H9 (cell line): Measurements from ENCODE around the gene ABCA3. TPM values are rescaled to one million over a fixed set of nuclear protein-coding genes. Genes with fewer than 3 reads are reported as not detected.
A peak's percentile ranks its signal among the peaks of the same experiment; 100 is the strongest.

Source experiments
- DNase-seq: peaks from one replicate; pipeline ENCODE4 v3.0.0-alpha.2; 2017
- H2AFZ ChIP-seq: one replicate; pipeline ENCODE4 v1.6.1; 2013; ENCODE audit warnings: mild to moderate bottlenecking, low read length, control low read depth, moderate library complexity
- H2AK5ac ChIP-seq: 2 replicates; pipeline ENCODE4 v1.6.1; 2013; ENCODE audit warnings: low read length, control low read depth, mixed read lengths; ENCODE audit not compliant: insufficient read length
- H2BK120ac ChIP-seq: one replicate; pipeline ENCODE4 v1.6.1; 2013; ENCODE audit warnings: low read depth, mild to moderate bottlenecking, low read length, control low read depth, inconsistent platforms; ENCODE audit not compliant: poor library complexity, severe bottlenecking
- H2BK12ac ChIP-seq: 2 replicates; pipeline ENCODE4 v1.6.1; 2013; ENCODE audit warnings: low read length, control low read depth, mixed read lengths, low read depth; ENCODE audit not compliant: insufficient read length
- H2BK15ac ChIP-seq: 2 replicates; pipeline ENCODE4 v1.6.1; 2013; ENCODE audit warnings: low read depth, low read length, control low read depth
- H2BK20ac ChIP-seq: one replicate; pipeline ENCODE4 v1.6.1; 2013; ENCODE audit warnings: low read depth, mild to moderate bottlenecking, low read length, control low read depth, inconsistent platforms; ENCODE audit not compliant: poor library complexity, severe bottlenecking
- H2BK5ac ChIP-seq: 2 replicates; pipeline ENCODE4 v1.6.1; 2013; ENCODE audit warnings: low read length, control low read depth, mixed read lengths; ENCODE audit not compliant: insufficient read length
- H3K14ac ChIP-seq: 2 replicates; pipeline ENCODE4 v1.6.1; 2013; ENCODE audit warnings: low read length, control low read depth; ENCODE audit not compliant: insufficient read depth
- H3K18ac ChIP-seq: 2 replicates; pipeline ENCODE4 v1.6.1; 2013; ENCODE audit warnings: low read depth, mild to moderate bottlenecking, mixed read lengths, low read length, control low read depth; ENCODE audit not compliant: insufficient read length
- H3K23ac ChIP-seq: 2 replicates; pipeline ENCODE4 v1.6.1; 2013; ENCODE audit warnings: low read length, control low read depth, mixed read lengths, low read depth; ENCODE audit not compliant: insufficient read length
- H3K23me2 ChIP-seq: 2 replicates; pipeline ENCODE4 v1.6.1; 2013; ENCODE audit warnings: low read depth, mild to moderate bottlenecking, mixed read lengths, low read length, control low read depth; ENCODE audit not compliant: insufficient read length, poor library complexity, severe bottlenecking
- H3K27ac ChIP-seq: 2 replicates; pipeline ENCODE4 v1.5.1; 2013; ENCODE audit warnings: low read length, control low read depth, mixed read lengths, low read depth; ENCODE audit not compliant: insufficient read length
- H3K27me3 ChIP-seq: 2 replicates; pipeline ENCODE4 v1.6.1; 2013; ENCODE audit warnings: low read length, control low read depth, inconsistent platforms; ENCODE audit not compliant: insufficient read depth
- H3K4ac ChIP-seq: 2 replicates; pipeline ENCODE4 v1.6.1; 2013; ENCODE audit warnings: low read depth, mild to moderate bottlenecking, control low read depth, inconsistent platforms, low read length, moderate library complexity
- H3K4me1 ChIP-seq: 2 replicates; pipeline ENCODE4 v1.6.1; 2013; ENCODE audit warnings: low read length, control low read depth, inconsistent platforms; ENCODE audit not compliant: insufficient read depth
- H3K4me2 ChIP-seq: 2 replicates; pipeline ENCODE4 v1.6.1; 2013; ENCODE audit warnings: low read length, control low read depth, mixed read lengths; ENCODE audit not compliant: insufficient read length, insufficient read depth
- H3K56ac ChIP-seq: 2 replicates; pipeline ENCODE4 v1.6.1; 2013; ENCODE audit warnings: low read depth, mild to moderate bottlenecking, mixed read lengths, low read length, control low read depth; ENCODE audit not compliant: insufficient read length
- H3K79me1 ChIP-seq: 2 replicates; pipeline ENCODE4 v1.6.1; 2013; ENCODE audit warnings: low read depth, mild to moderate bottlenecking, moderate library complexity, low read length, control low read depth, inconsistent platforms; ENCODE audit not compliant: insufficient read depth, poor library complexity, severe bottlenecking
- H3K79me2 ChIP-seq: 2 replicates; pipeline ENCODE4 v1.6.1; 2013; ENCODE audit warnings: low read length, control low read depth, inconsistent platforms; ENCODE audit not compliant: insufficient read depth
- H3K9ac ChIP-seq: 2 replicates; pipeline ENCODE4 v1.6.1; 2013; ENCODE audit warnings: low read length, control low read depth, mixed read lengths; ENCODE audit not compliant: insufficient read length; ENCODE audit errors: extremely low read depth
- H3K9me3 ChIP-seq: one replicate; pipeline ENCODE4 v1.6.1; 2013; ENCODE audit warnings: low read depth, low read length, inconsistent platforms; ENCODE audit not compliant: control insufficient read depth
- H3T11ph ChIP-seq: one replicate; pipeline ENCODE4 v1.6.1; 2013; ENCODE audit warnings: mild to moderate bottlenecking, low read length, control low read depth, inconsistent platforms
- H4K20me1 ChIP-seq: one replicate; pipeline ENCODE4 v1.6.1; 2013; ENCODE audit not compliant: control insufficient read depth, insufficient read length, insufficient read depth
- H4K5ac ChIP-seq: 2 replicates; pipeline ENCODE4 v1.6.1; 2013; ENCODE audit warnings: low read depth, mild to moderate bottlenecking, mixed read lengths, low read length, control low read depth; ENCODE audit not compliant: insufficient read length
- H4K8ac ChIP-seq: replicated peaks from 2 replicates; pipeline ENCODE4 v1.6.1; 2013; ENCODE audit warnings: low read length, control low read depth, mixed read lengths, low read depth; ENCODE audit not compliant: insufficient read length
- H4K91ac ChIP-seq: 2 replicates; pipeline ENCODE4 v1.6.1; 2013; ENCODE audit warnings: low read depth, mild to moderate bottlenecking, moderate library complexity, mixed read lengths, low read length, control low read depth; ENCODE audit not compliant: insufficient read length
- H3K27ac Mint-ChIP-seq, 3 experiments: 2 replicates in 2 of 3; 3 replicates in 1 of 3; pipeline ENCODE4 v1.8.0; 2020 to 2021; ENCODE audit warnings: mixed read lengths in 3 of 3, mild to moderate bottlenecking in 1 of 3, moderate library complexity in 1 of 3
- H3K27me3 Mint-ChIP-seq: 2 replicates; pipeline ENCODE4 v1.8.0; 2021; ENCODE audit warnings: low read depth, mild to moderate bottlenecking, moderate library complexity, mixed read lengths
- H3K36me3 Mint-ChIP-seq, 3 experiments: 2 replicates in 2 of 3; 3 replicates in 1 of 3; pipeline ENCODE4 v1.8.0; 2020 to 2021; ENCODE audit warnings: low read depth in 3 of 3, mixed read lengths in 3 of 3; ENCODE audit not compliant: insufficient read depth in 1 of 3
- H3K4me1 Mint-ChIP-seq, 2 experiments: 2 replicates each; pipeline ENCODE4 v1.8.0; 2020; ENCODE audit warnings: mixed read lengths in 2 of 2
- H3K4me3 Mint-ChIP-seq, 2 experiments: 2 replicates in 1 of 2; 3 replicates in 1 of 2; pipeline ENCODE4 v1.8.0; 2020 to 2021; ENCODE audit warnings: mild to moderate bottlenecking in 2 of 2, mixed read lengths in 2 of 2, moderate library complexity in 1 of 2
- H3K9me3 Mint-ChIP-seq, 2 experiments: 2 replicates in 1 of 2; 3 replicates in 1 of 2; pipeline ENCODE4 v1.8.0; 2020; ENCODE audit warnings: mild to moderate bottlenecking in 2 of 2, mixed read lengths in 2 of 2, moderate library complexity in 1 of 2
- CTCF ChIP-seq: fragments of 200-600 bp; sonication (generic); conservative IDR thresholded peaks from 3 replicates; pipeline ENCODE4 v1.8.0; 2021; ENCODE audit warnings: antibody characterized with exemption, mild to moderate bottlenecking
- WGBS: extraction: QIAGEN DNeasy Blood & Tissue Kit; methylation state at CpG from one replicate; pipeline ENCODE4 v1.1.7; 2013; ENCODE audit warnings: missing lambda C conversion rate, low lambda C conversion rate, mixed read lengths; ENCODE audit not compliant: insufficient read length; ENCODE audit errors: extremely low coverage; 5-methylcytosine and 5-hydroxymethylcytosine counted together
- total RNA-seq: library from RNA; stranded (reverse); gene quantifications from 2 replicates; pipeline ENCODE4 v1.2.1, GENCODE V29; 2021

ABCA3 gene
- total RNA-seq, 1 experiment from 2014 or later: 8.0 TPM

- Histone ChIP-seq H2BK15ac (no peak overlapping the region), H3K4me1 (no peaks in the 10 kb centered on the region), H3K79me1 (no peaks in the 10 kb centered on the region), H3K27me3 (no peaks in the 10 kb centered on the region), H2BK5ac (no peak overlapping the region), H2AK5ac (no peak overlapping the region), H3K23ac (no peak overlapping the region), H3K27ac (no peak overlapping the region), H3K79me2 (no peaks in the 10 kb centered on the region; the same call in 1 of the 2 replicates), H3T11ph (no peak overlapping the region), H4K20me1 (no peaks in the 10 kb centered on the region), H4K5ac (no peak overlapping the region), H3K9me3 (no peaks in the 10 kb centered on the region), H4K91ac (no peak overlapping the region), H3K56ac (no peak overlapping the region), H2BK12ac (no peak overlapping the region), H3K4ac (no peak overlapping the region), H3K14ac (peak overlapping the region; percentile 84), H3K4me2 (peak overlapping the region; percentile 57), H3K9ac (peak overlapping the region; percentile 60), H3K18ac (peak overlapping the region; percentile 92), H3K23me2 (peaks cover 4% of the 10 kb centered on the region), H2BK120ac (no peak overlapping the region), H2AFZ (no peak overlapping the region), H4K8ac (no peak overlapping the region), H2BK20ac (no peak overlapping the region)
- WGBS: no CpG with 5 or more reads among the region's 35 CpGs
- Mint-ChIP-seq H3K27ac (peak overlapping the region; percentile 80 to 87 (median 87); a peak in 6 of 7 replicates), H3K4me1 (peaks cover 13 to 20% of the 10 kb centered on the region in 2 experiments), H3K9me3 (no peaks in the 10 kb centered on the region), H3K4me3 (peak overlapping the region; percentile 87 to 93), H3K27me3 (no peaks in the 10 kb centered on the region), H3K36me3 (peaks cover 24 to 61% (median 51%) of the 10 kb centered on the region in 3 experiments)
- DNase-seq: no peak
- TF ChIP-seq CTCF: no peak
These were observed 89.8 kb downstream of the ABCA3 start for GRCh38 chr16:2250652-2251295.
